Parathyroid adenoma (tissue), 2 donors: ENCODE results near the gene TUBB2B.
"Not testable (repeated sequence)": the region's sequence is repeated elsewhere in the genome, so short reads cannot be mapped to it uniquely, and the experiment has no call there.

ENCODE experiments used
- H2AFZ ChIP-seq: fragments of 300-600 bp; sonication (generic); one replicate; pipeline ENCODE4 v1.7.0; 2017; ENCODE audit warnings: antibody characterized with exemption, mild to moderate bottlenecking
- H3K27ac ChIP-seq: fragments of 300-600 bp; sonication (generic); one replicate; pipeline ENCODE4 v1.7.0; 2017
- H3K27me3 ChIP-seq: fragments of 300-600 bp; sonication (generic); one replicate; pipeline ENCODE4 v1.7.0; 2017; ENCODE audit warnings: low read length; ENCODE audit not compliant: control insufficient read depth, insufficient read depth
- H3K36me3 ChIP-seq: fragments of 300-600 bp; sonication (generic); one replicate; pipeline ENCODE4 v1.7.0; 2017; ENCODE audit warnings: low read length; ENCODE audit not compliant: control insufficient read depth, insufficient read depth
- H3K4me1 ChIP-seq: fragments of 300-600 bp; sonication (generic); one replicate; pipeline ENCODE4 v1.7.0; 2017; ENCODE audit warnings: control low read depth
- H3K4me2 ChIP-seq: fragments of 300-600 bp; sonication (generic); one replicate; pipeline ENCODE4 v1.7.0; 2017; ENCODE audit warnings: low read length
- H3K4me3 ChIP-seq: fragments of 300-600 bp; sonication (generic); one replicate; pipeline ENCODE4 v1.7.0; 2017; ENCODE audit warnings: low read depth, low read length
- H3K79me2 ChIP-seq: fragments of 300-600 bp; sonication (generic); one replicate; pipeline ENCODE4 v1.7.0; 2017; ENCODE audit warnings: control low read depth
- H3K9ac ChIP-seq: fragments of 300-600 bp; sonication (generic); one replicate; pipeline ENCODE4 v1.7.0; 2017; ENCODE audit warnings: mild to moderate bottlenecking
- H3K9me3 ChIP-seq: fragments of 300-600 bp; sonication (generic); one replicate; pipeline ENCODE4 v1.7.0; 2017; ENCODE audit warnings: low read length; ENCODE audit not compliant: control insufficient read depth
- CTCF ChIP-seq: fragments of 300-600 bp; sonication (generic); IDR thresholded peaks from one replicate; pipeline ENCODE4 v1.7.0; 2017; ENCODE audit warnings: antibody characterized with exemption, mild to moderate bottlenecking
- donor health status: primary hyperparathyroidism.

The TUBB2B gene

GRCh38 chr6:3194535-3195419 lies 32.7 kb downstream of the TUBB2B start:
- Histone ChIP-seq H3K27me3 (no peaks in the 10 kb centered on the region), H3K4me3 (no peak overlapping the region), H2AFZ (no peak overlapping the region), H3K4me2 (no peak overlapping the region), H3K9me3 (no peaks in the 10 kb centered on the region), H3K79me2 (no peaks in the 10 kb centered on the region), H3K4me1 (no peaks in the 10 kb centered on the region), H3K9ac (no peak overlapping the region), H3K36me3 (no peaks in the 10 kb centered on the region), H3K27ac (no peak overlapping the region)
- TF ChIP-seq CTCF = no peak

DNA sequence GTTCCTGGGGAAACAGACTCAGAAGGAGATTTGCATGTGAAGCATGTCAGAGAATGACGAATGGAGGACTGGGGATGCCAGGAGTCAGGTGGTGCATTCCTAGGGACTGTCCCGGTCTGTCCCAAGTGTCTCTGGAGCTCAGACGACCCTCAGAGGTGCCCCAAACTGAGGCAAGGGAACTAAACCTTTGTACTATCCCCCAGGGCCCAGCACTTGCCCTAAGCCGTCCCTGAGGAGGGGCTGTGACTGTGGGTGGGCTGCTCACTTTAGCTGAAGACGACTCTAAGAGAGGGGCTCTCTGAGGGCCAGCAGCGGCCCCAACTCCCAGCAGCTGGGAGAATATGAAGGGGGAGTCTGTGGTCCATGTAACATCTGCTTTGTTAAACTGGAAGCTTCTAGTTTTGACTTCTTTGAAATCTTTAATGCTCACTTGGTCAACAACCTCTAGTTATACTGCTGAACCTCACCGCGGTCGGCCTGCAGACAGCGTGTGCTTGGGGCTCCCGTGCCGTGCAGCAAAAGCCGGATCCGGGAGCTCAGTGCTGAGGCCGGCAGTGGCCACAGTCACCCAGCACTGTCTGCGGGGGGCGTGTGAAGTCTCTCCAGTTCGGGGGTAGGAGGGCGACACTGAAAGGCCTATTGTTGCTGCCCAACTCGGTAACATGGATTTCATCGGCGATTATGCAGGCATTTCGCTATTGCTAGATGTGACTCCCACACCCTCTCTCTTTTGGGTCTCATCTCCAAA lies 34.2 kb downstream of the TUBB2B start:
- TF ChIP-seq CTCF = no peak
- Histone ChIP-seq H3K4me3 (no peak overlapping the region), H2AFZ (no peak overlapping the region), H3K79me2 (no peaks in the 10 kb centered on the region), H3K27ac (no peak overlapping the region), H3K36me3 (no peaks in the 10 kb centered on the region), H3K27me3 (no peaks in the 10 kb centered on the region), H3K9ac (no peak overlapping the region), H3K4me1 (no peaks in the 10 kb centered on the region), H3K4me2 (no peak overlapping the region), H3K9me3 (no peaks in the 10 kb centered on the region)

DNA sequence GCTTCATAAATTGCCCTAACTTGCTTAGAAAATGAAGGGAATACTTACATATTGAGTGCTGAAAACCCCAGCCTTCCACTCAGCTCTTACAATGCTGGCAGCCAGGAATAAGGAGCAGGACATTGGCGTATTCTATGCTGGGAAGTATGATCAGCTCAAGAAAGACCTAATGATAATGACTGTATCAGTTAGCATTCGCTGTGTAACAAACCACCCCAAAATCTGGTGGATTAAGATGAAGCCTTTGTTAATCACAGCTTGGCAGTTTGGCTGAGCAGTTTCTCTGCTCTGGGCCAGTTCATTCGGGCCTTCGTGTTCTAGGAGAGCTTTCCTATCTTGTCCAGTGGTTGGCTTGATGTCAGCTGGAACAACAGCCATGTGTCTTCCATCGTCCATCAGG lies 36.7 kb downstream of the TUBB2B start:
- H3K9me3 ChIP-seq = no peaks in the 10 kb centered on the region
- H3K79me2 ChIP-seq = no peaks in the 10 kb centered on the region
- no peaks in the 10 kb centered on the region for H3K27me3 ChIP-seq
- H3K9ac ChIP-seq = no peak overlapping the region
- no peaks in the 10 kb centered on the region for H3K36me3 ChIP-seq
- no peak overlapping the region for H3K4me3 ChIP-seq
- no peak overlapping the region for H2AFZ ChIP-seq
- no peak overlapping the region for H3K27ac ChIP-seq
- H3K4me2 ChIP-seq = no peak overlapping the region
- H3K4me1 ChIP-seq = no peaks in the 10 kb centered on the region
- no peak for TF ChIP-seq CTCF

GRCh38 chr6:3190056-3190455 lies 37.4 kb downstream of the TUBB2B start:
- H3K4me2 ChIP-seq = no peak overlapping the region
- no peaks in the 10 kb centered on the region for H3K27me3 ChIP-seq
- H3K27ac ChIP-seq = no peak overlapping the region
- H2AFZ ChIP-seq = no peak overlapping the region
- H3K9ac ChIP-seq = no peak overlapping the region
- TF ChIP-seq CTCF = no peak
- H3K4me3 ChIP-seq = no peak overlapping the region
- no peaks in the 10 kb centered on the region for H3K9me3 ChIP-seq
- no peaks in the 10 kb centered on the region for H3K4me1 ChIP-seq
- H3K79me2 ChIP-seq = no peaks in the 10 kb centered on the region
- no peaks in the 10 kb centered on the region for H3K36me3 ChIP-seq

DNA sequence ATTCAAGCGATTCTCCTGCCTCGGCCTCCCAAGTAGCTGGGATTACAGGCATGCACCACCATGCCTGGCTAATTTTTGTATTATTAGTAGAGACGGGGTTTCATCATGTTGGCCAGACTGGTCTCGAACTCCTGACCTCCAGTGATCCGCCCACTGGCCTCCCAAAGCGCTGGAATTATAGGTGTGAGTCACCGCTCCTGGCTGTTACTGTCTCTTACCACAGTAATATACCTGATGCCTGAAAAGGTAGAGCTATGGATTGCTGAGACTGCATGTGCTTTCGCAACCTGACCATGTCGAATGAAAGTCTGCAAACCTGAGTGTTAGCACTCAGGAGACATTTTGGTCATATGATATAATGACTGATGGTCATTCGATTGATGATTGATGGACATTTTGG lies 38.3 kb downstream of the TUBB2B start:
- not testable (repeated sequence) for H3K27ac ChIP-seq, H3K36me3 ChIP-seq, H3K79me2 ChIP-seq, H3K4me3 ChIP-seq, H3K4me2 ChIP-seq, H3K4me1 ChIP-seq, H3K9me3 ChIP-seq, H3K9ac ChIP-seq, H3K27me3 ChIP-seq, H2AFZ ChIP-seq
